HUES64 (cell line): Measurements from ENCODE around the gene SPDYC.
"Not testable (repeated sequence)": the region's sequence is repeated elsewhere in the genome, so short reads cannot be mapped to it uniquely, and the experiment has no call there.

ENCODE experiments used
- H3K27ac ChIP-seq: 2 replicates; pipeline ENCODE4 v1.7.0; 2013; ENCODE audit warnings: low read depth, low read length, inconsistent platforms
- H3K27me3 ChIP-seq: 2 replicates; pipeline ENCODE4 v1.6.1; 2013; ENCODE audit warnings: mild to moderate bottlenecking, low read length; ENCODE audit not compliant: insufficient read depth
- H3K36me3 ChIP-seq: 2 replicates; pipeline ENCODE4 v1.6.1; 2013; ENCODE audit warnings: mild to moderate bottlenecking, low read length; ENCODE audit not compliant: insufficient read depth
- H3K4me1 ChIP-seq: 2 replicates; pipeline ENCODE4 v1.6.1; 2013; ENCODE audit warnings: mild to moderate bottlenecking, low read length, moderate library complexity; ENCODE audit not compliant: insufficient read depth
- H3K4me3 ChIP-seq: 2 replicates; pipeline ENCODE4 v1.5.1; 2013; ENCODE audit warnings: mild to moderate bottlenecking, low read length, moderate library complexity
- H3K9ac ChIP-seq: 2 replicates; pipeline ENCODE4 v1.6.1; 2013; ENCODE audit warnings: mild to moderate bottlenecking, low read depth, low read length
- H3K9me3 ChIP-seq: 2 replicates; pipeline ENCODE4 v1.6.1; 2013; ENCODE audit warnings: low read depth, low read length; ENCODE audit not compliant: insufficient read depth
- WGBS: fragments of 150-250, 120-280 bp; methylation state at CpG from one replicate; pipeline ENCODE4 v1.1.7; 2013; ENCODE audit warnings: missing lambda C conversion rate; 5-methylcytosine and 5-hydroxymethylcytosine counted together

The SPDYC gene

GRCh38 chr11:65135633-65136145 is 34.3 kb upstream of the SPDYC start:
- WGBS = 75% methylated on average over 10 of the region's 11 CpGs
- Histone ChIP-seq H3K27ac (peak overlapping the region; percentile 73), H3K4me3 (peak overlapping the region; percentile 83), H3K27me3 (0 out of 2 replicates have a peak, but pooled peaks cover 8% of the 10 kb centered on the region), H3K36me3 (peaks cover 19% of the 10 kb centered on the region), H3K9ac (peak overlapping the region; percentile 98), H3K9me3 (no peaks in the 10 kb centered on the region), H3K4me1 (0 out of 2 replicates have a peak, but pooled peaks cover 2% of the 10 kb centered on the region)

- Histone ChIP-seq H3K4me3 (no peak overlapping the region), H3K27ac (no peak overlapping the region)
- 92% methylated on average over 15 of the region's 15 CpGs for WGBS
Observed at GRCh38 chr11:65136515-65137096, 33.4 kb upstream of the SPDYC start.

GRCh38 chr11:65141896-65142494 is 28.0 kb upstream of the SPDYC start:
- H3K9me3 ChIP-seq = 0 out of 2 replicates have a peak, but pooled peaks cover 4% of the 10 kb centered on the region
- 95% methylated on average over 7 of the region's 7 CpGs for WGBS

More at GRCh38 chr11:65136515-65137096, 33.4 kb upstream of the SPDYC start:
- no peaks in the 10 kb centered on the region for H3K9me3 ChIP-seq
- H3K9ac ChIP-seq = no peak overlapping the region
- peaks cover 10% of the 10 kb centered on the region for H3K36me3 ChIP-seq
- H3K27me3 ChIP-seq = 0 out of 2 replicates have a peak, but pooled peaks cover 9% of the 10 kb centered on the region
- 0 out of 2 replicates have a peak, but pooled peaks cover 2% of the 10 kb centered on the region for H3K4me1 ChIP-seq

GRCh38 chr11:65147352-65148075 is 22.5 kb upstream of the SPDYC start:
- H3K4me3 ChIP-seq = no peak overlapping the region
- no peaks in the 10 kb centered on the region for H3K27me3 ChIP-seq
- H3K9ac ChIP-seq = no peak overlapping the region
- no CpG with 5 or more reads among the region's 2 CpGs for WGBS
- H3K36me3 ChIP-seq = no peaks in the 10 kb centered on the region
- no peak overlapping the region for H3K27ac ChIP-seq
- no peaks in the 10 kb centered on the region for H3K4me1 ChIP-seq
- 0 out of 2 replicates have a peak, but pooled peaks cover 4% of the 10 kb centered on the region for H3K9me3 ChIP-seq

More at GRCh38 chr11:65141896-65142494, 28.0 kb upstream of the SPDYC start:
- Histone ChIP-seq H3K9ac (no peak overlapping the region), H3K27me3 (0 out of 2 replicates have a peak, but pooled peaks cover 9% of the 10 kb centered on the region), H3K4me1 (no peaks in the 10 kb centered on the region), H3K4me3 (no peak overlapping the region), H3K36me3 (no peaks in the 10 kb centered on the region), H3K27ac (no peak overlapping the region)

- Histone ChIP-seq H3K27ac (no peak overlapping the region), H3K4me3 (no peak overlapping the region), H3K36me3 (no peaks in the 10 kb centered on the region), H3K4me1 (no peaks in the 10 kb centered on the region), H3K9ac (no peak overlapping the region), H3K9me3 (0 out of 2 replicates have a peak, but pooled peaks cover 4% of the 10 kb centered on the region), H3K27me3 (no peaks in the 10 kb centered on the region)
- 88% methylated on average over 5 of the region's 5 CpGs for WGBS
Observed at GRCh38 chr11:65148657-65149056, 21.4 kb upstream of the SPDYC start.

GRCh38 chr11:65150131-65150508 is 19.9 kb upstream of the SPDYC start:
- WGBS = 87% methylated on average over 9 of the region's 10 CpGs
- not testable (repeated sequence) for H3K27ac ChIP-seq, H3K4me3 ChIP-seq, H3K36me3 ChIP-seq, H3K4me1 ChIP-seq, H3K9me3 ChIP-seq, H3K9ac ChIP-seq, H3K27me3 ChIP-seq

GRCh38 chr11:65150509-65151299 is 19.3 kb upstream of the SPDYC start:
- Histone ChIP-seq H3K4me1 (no peaks in the 10 kb centered on the region), H3K36me3 (no peaks in the 10 kb centered on the region), H3K9ac (no peak overlapping the region), H3K27me3 (no peaks in the 10 kb centered on the region), H3K9me3 (0 out of 2 replicates have a peak, but pooled peaks cover 4% of the 10 kb centered on the region), H3K27ac (no peak overlapping the region), H3K4me3 (no peak overlapping the region)
- 85% methylated on average over 12 of the region's 12 CpGs for WGBS

- Histone ChIP-seq H3K27ac (no peak overlapping the region), H3K36me3 (no peaks in the 10 kb centered on the region), H3K4me3 (no peak overlapping the region), H3K27me3 (no peaks in the 10 kb centered on the region), H3K9me3 (0 out of 2 replicates have a peak, but pooled peaks cover 2% of the 10 kb centered on the region), H3K9ac (no peak overlapping the region), H3K4me1 (no peaks in the 10 kb centered on the region)
- WGBS = 92% methylated on average over 3 of the region's 3 CpGs
Observed at GRCh38 chr11:65151331-65151899, 18.6 kb upstream of the SPDYC start.

- Histone ChIP-seq H3K27ac (no peak overlapping the region), H3K36me3 (no peaks in the 10 kb centered on the region)
- 90% methylated on average over 2 of the region's 2 CpGs for WGBS
Observed at GRCh38 chr11:65152122-65152521, 17.9 kb upstream of the SPDYC start.

GRCh38 chr11:65156256-65156655 is 13.8 kb upstream of the SPDYC start:
- 100% methylated on average over 3 of the region's 3 CpGs for WGBS
- Histone ChIP-seq H3K4me1 (no peaks in the 10 kb centered on the region), H3K36me3 (no peaks in the 10 kb centered on the region)

More at GRCh38 chr11:65152122-65152521, 17.9 kb upstream of the SPDYC start:
- H3K4me1 ChIP-seq = no peaks in the 10 kb centered on the region
- H3K27me3 ChIP-seq = no peaks in the 10 kb centered on the region
- no peak overlapping the region for H3K9ac ChIP-seq
- no peaks in the 10 kb centered on the region for H3K9me3 ChIP-seq
- H3K4me3 ChIP-seq = no peak overlapping the region

More at GRCh38 chr11:65156256-65156655, 13.8 kb upstream of the SPDYC start:
- no peaks in the 10 kb centered on the region for H3K27me3 ChIP-seq
- H3K9ac ChIP-seq = no peak overlapping the region
- H3K9me3 ChIP-seq = no peaks in the 10 kb centered on the region
- no peak overlapping the region for H3K27ac ChIP-seq
- H3K4me3 ChIP-seq = no peak overlapping the region
